Vagina (tissue), 2 donors: ENCODE measurements around the gene NSUN3.

Source experiments
- CTCF ChIP-seq, 3 experiments: fragments of 450-650 bp in 2 of 3; fragments of 200-600 bp in 1 of 3; sonication (generic) in 1 of 3; IDR thresholded peaks; one replicate each; pipeline ENCODE4 v1.5.1; 2017 to 2019; ENCODE audit warnings: antibody characterized with exemption in 3 of 3, mild to moderate bottlenecking in 2 of 3, moderate library complexity in 2 of 3
- POLR2A ChIP-seq, 2 donors: fragments of 450-650 bp; IDR thresholded peaks; one replicate each; pipeline ENCODE4 v1.6.1; 2017; ENCODE audit warnings: antibody characterized with exemption in 2 of 2, mild to moderate bottlenecking in 2 of 2, moderate library complexity in 2 of 2
- POLR2AphosphoS5 ChIP-seq, 2 donors: sonication (generic); formaldehyde crosslinking; IDR thresholded peaks; one replicate each; pipeline ENCODE4 v1.9.0; 2017; ENCODE audit warnings: antibody characterized with exemption in 2 of 2, mild to moderate bottlenecking in 2 of 2, low read depth in 1 of 2; ENCODE audit not compliant: insufficient read depth in 1 of 2

GRCh38 chr3:94156626-94157025 lies 93.8 kb downstream of the NSUN3 start:
- TF ChIP-seq POLR2AphosphoS5 (IDR thresholded peaks at IDR 0.05; ENCODE audit: insufficient read depth in 1 of 2, low read depth in 1 of 2) (no peak), POLR2A (IDR thresholded peaks at IDR 0.05) (no peak), CTCF (IDR thresholded peaks at IDR 0.05) (no peak)
